DMS 273 (cell line): ENCODE results near the gene HSPA5.
"Not testable (repeated sequence)": the region's sequence is repeated elsewhere in the genome, so short reads cannot be mapped to it uniquely, and the experiment has no call there.

Source experiments
- DNase-seq: peaks from one replicate; lab custom pipeline; 2025; ENCODE audit not compliant: unreplicated experiment; lab: John Stamatoyannopoulos, UW

The HSPA5 gene

DNA sequence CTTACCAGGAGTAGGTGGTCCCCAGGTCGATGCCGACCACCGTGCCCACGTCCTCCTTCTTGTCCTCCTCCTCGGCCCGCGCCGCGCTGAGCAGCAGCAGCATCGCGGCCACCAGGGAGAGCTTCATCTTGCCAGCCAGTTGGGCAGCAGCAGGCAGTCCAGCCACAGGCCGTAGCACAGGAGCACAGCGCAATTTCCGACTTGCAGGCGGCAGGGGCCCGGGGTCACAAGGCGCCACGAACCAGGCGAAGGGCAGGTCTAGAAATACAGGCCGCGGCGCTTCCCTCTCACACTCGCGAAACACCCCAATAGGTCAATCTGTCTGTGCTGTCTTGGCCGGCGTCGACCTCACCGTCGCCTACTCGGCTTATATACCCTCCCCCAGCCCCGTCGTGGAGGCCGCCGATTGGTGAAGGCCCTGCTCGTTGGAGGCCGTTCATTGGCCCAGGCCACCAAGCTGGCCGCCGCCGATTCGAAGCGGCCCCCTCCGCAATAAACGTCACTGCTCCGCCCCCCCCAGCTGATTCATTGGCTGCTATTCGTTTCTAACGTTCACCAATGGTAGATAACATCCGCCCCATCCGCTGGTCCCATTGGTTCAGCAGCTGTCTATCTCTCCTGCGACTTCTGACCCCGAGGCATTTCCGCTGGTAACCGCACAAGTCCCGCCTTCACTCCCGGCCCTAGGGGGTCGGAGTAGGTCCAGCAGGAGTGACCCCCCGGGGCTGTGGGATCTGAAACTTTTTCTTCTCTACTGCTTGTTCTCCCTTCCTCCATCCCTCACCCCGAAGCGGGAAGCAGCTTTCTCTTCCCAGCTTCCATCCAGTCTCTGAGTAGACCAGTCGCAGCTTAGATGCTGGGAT, at the start of gene HSPA5:
HSPA5 (minus strand) TSS at position 344 of the 863 bp plus-strand sequence; CDS start at position 127, 217 bp downstream.
- peak; percentile 99 for DNase-seq

DNA sequence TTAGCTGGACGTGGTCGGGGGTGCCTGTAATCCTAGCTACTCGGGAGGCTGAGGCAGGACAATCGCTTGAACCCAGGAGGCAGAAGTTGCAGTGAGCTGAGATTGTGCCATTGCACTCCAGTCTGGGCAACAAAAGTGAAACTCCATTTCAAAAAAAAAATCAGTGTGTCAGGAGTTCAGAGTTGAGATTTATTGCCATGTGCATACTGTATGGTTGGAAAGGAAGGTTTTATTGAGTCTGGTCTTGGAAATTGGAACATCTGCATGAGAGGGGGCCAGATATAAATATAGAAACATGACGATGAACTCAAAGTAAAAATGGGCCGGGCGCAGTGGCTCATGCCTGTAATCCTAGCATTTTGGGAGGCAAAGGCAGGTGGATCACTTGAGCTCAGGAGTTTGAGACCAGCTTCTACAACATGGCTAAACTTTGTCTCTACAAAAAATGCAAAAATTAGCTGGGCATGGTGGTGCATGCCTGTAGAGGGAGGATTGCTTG, 45.8 kb upstream of the HSPA5 start:
- not testable (repeated sequence) for DNase-seq

DNA sequence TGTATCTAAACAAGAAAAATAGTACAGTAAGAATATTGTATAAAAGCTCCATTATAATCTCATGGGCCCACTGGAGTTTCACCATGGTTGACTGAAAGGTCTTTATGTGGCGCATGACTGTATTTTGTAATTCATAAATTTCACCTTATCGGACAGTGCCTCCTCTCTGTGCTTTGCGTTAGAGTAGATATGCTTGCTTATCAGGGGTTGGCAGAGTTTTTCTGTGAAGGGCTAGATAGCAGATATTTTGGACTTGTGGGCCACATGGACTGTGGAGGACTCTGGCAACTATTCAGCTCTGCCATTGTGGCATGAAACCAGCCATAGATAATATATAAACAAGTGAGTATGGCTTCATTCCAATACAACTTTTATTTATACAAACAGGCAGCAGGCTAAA, 43.7 kb upstream of the HSPA5 start:
- peak; percentile 21 for DNase-seq

DNA sequence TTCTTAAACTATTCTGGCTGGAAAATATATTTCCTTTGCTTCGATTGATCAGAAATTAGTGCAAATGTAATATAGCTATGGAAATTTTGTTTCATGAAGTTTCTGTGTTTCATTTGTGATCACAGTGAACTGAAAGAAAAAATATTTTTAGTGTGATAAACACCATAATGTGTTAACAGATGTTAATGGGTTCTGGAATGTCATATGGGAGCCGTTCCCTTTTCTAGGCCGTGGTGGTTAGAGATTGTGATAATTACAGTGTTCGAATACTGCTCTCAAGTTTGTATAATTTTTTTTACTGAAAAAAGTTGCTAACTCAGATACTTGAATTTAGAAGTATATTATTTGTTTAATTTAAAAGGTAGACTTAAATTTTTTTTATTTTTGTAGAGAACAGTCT, 39.8 kb upstream of the HSPA5 start:
- DNase-seq = peak; percentile 79

DNA sequence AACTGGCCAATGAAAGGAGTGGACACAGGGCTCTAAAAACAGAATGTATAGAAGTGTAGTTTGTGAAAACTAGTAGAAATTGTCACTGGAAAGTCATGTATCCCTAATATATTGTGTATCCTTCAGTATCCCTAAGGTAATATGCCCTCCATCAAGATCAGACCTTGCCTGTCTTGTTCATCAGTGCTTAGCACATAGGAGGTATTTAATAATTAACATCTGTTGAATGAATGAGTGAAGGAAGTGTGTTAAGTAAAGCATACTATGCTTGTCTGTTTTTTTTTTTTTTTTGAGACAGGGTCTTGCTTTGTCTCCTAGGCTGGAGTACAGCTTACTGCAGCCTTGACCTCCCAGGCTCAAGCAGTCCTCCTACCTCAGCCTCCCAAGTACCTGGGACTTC, 36.3 kb upstream of the HSPA5 start:
- no peak for DNase-seq

DNA sequence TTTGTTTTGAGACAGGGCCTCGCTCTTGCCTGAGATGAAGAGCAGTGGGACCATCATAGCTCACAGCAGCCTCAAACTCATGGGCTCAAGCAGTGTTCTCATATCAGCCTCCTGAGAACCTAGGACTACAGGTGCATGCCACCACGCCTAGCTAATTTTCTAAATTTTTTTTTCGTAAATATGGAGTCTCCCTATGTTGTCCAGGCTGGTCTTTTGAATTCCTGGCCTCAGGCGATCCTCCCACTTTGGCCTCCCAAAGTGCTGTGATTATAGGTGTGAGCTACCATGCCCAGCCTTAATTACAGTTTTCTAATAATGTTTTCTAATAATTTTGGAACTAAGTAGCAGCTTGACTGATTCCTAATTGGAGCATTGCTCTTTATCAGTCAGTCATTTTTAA, 35.6 kb upstream of the HSPA5 start:
- no peak for DNase-seq

DNA sequence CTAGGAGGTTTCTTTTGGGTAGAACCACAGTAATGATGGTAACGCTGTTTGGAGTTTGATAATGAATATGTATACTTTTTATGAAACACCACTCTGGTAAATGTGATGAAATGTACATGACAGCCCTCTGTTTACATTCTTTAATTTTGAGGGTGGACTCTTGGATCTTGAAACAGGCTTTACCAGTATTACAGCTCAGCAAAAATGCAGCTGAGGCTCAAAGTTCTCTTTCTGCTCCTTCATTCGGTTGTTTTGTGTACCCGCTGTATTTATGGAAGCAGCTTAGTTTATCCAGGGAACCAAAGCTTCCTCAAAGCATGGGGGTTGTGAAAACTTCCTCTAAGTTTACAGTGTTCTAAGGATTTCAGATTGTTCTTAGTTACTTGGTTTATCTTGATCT, 31.6 kb upstream of the HSPA5 start:
- no peak for DNase-seq

DNA sequence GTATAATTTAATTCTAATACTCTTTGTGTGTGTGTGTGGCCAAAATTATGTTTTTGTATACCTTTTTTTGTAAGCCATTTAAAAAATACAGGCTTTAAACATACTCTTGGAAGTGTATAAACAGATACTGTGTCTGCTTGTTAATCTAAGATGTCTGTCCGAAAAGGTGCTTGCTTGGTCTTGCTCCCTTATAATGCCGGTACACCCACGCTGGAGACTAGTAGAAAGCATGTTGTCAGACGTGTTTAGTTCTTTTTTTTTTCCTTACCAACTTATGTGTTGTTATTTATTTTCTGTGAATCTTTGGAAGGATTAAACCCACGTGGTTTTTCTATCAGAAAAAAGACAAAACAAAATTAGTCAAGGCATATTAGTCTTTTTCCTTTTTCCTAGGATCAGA, 29.9 kb upstream of the HSPA5 start:
- DNase-seq = no peak

DNA sequence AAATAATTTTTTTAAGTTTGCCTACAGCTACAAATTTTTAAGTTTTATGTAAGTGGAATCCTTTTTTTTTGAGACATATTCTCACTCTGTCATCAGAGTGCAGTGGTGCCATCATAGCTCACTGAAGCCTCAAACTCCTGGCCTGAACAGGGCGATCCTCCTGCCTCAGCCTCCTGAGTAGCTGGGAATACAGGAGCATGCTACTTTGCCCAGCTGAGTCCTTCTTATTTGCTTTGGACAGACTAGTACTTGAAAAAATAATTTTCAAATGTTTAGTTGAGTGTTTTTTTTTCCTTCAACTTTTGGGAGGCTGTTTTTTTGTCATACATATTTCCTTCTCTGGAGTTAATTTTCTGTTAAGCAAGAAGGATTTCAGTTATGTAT, 27.9 kb upstream of the HSPA5 start:
- no peak for DNase-seq

DNA sequence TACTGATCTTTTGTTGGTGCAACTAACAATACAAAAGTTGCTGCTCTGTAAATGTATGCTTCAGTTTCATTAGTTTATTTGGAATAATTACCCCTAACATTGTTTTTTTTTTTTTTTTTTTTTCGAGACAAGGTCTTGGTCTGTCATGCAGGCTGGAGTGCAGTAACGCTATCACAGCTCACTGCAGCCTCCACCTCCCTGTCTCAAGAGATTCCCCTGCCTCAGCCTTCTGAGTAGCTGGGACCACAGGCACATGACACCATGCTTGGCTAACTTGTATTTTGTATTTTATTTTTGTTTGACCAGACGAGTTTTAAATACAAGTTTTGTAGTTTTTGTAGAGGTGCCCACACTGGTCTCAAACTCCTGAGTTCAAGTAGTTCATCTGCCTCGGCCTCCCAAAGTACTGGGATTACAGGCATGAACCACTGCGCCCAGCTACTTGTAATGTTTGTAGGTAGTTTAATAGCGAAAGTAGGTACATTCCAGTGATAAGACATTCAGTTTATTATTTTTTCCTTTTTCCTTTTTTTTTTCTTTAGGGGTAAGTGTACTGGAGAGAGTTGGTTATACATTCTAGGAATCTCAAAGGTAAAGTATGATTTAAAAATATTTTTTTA, 27.4 kb upstream of the HSPA5 start:
- no peak for DNase-seq

DNA sequence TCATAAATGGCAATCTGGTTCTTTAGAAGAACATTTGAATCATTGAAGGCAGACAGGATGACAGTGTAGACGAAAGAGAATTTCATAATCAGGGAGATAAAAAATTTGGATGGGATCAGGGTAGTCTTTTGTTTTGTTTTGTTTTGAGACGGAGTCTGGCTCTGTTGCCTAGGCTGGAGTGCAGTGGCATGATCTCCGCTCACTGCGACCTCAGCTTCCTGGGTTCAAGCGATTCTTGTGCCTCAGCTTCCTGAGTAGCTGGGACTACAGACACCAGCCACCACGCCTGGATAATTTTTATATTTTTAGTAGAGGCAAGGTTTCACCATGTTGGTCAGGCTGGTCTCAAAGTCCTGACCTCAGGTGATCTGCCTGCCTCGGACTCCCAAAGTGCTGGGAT, 22.9 kb upstream of the HSPA5 start:
- not testable (repeated sequence) for DNase-seq

DNA sequence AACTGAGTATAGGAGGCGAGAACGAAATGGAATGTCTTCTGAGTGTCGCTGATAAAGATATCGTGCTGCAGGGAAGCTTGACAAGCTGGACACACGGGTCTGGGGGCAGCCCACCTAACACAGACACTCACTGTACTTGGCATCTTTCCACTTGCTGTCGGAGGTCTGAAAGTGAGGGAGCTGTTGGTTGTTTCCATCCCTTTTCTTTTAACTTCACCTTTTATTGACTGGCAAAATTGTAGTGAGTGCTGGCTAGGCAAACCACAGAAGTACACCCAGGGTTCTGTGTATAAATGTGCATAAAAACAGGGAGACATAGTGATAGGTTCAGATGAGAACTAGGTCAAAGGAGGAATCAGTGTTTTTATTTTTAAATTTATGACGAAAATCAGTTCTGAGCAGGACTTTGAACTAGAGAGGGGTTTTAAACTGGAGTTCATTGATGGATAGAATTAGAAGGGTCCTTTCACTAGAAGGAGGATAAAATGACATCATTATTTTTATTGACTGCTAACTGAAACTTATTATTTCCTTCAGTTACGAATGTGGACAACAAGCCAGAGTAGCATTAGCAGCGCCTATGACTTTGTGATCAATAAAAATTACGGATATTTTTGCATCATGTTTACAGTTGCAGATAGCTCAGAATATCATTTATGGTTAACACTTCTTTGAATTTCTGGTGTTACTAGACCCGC, 21.3 kb upstream of the HSPA5 start:
- peak; percentile 76 for DNase-seq

DNA sequence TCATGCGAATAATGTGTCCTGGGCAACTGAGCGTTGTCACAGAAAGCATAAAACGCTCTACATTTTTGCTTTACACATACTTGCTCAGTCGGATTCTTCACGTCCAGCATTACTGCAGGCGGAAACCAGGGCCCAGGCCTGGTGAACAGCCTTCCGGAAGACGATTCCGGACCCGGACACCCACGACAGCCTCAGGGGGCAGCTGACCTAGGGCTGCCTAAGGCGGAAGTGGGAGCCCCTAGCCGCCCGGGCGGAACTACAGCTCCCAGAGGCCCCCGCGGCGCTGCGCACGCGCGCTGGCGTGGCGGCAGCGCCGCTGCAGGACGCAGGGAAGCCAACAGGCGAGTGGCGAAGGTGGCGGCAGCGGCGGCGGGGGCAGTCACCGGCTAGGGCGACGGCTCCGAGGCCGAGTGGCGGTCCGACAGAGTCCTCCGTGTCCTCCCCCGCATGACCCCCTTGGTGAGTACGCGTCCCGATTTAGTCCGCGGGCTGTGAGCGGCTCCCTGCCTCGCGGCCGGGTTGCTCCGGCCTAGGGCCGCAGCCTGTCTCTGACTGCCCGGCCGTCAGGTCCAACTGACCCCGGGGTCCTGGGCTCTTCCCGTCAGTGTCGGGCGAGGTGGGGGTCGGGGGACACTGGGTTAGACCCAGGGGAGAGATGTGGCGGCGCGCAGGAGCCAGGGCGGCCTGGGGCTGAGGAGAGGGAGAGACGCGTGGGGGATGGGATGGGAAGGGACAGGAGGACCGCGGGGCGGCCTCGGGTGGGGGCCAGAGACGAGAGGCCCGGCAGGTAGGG, 20.6 kb upstream of the HSPA5 start, which contains the start of gene GAPVD1:
GAPVD1 (plus strand) TSS at position 326 of the 793 bp plus-strand sequence. CDS start 37,096 bp downstream, outside the sequence.
- peak; percentile 96 for DNase-seq

DNA sequence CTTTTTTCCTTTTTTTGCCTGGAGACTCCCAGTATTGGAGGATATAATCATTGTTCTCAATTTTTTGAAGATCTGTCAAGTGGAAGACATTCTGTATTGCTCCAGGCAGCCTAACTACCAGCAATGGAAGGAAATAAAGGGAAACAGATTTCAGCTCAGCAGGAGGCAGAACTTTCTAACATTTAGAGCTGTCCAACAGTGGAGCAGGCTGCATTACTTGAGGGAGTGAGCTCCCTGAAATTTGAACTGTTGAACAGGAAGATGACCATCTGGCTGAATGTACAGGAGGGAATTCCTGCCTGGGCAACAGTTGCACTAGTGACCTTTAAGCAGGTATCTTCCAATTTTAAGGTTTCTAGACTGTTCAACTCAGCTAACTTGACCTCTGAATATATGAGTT, 19.4 kb upstream of the HSPA5 start:
- DNase-seq = peak; percentile 94

DNA sequence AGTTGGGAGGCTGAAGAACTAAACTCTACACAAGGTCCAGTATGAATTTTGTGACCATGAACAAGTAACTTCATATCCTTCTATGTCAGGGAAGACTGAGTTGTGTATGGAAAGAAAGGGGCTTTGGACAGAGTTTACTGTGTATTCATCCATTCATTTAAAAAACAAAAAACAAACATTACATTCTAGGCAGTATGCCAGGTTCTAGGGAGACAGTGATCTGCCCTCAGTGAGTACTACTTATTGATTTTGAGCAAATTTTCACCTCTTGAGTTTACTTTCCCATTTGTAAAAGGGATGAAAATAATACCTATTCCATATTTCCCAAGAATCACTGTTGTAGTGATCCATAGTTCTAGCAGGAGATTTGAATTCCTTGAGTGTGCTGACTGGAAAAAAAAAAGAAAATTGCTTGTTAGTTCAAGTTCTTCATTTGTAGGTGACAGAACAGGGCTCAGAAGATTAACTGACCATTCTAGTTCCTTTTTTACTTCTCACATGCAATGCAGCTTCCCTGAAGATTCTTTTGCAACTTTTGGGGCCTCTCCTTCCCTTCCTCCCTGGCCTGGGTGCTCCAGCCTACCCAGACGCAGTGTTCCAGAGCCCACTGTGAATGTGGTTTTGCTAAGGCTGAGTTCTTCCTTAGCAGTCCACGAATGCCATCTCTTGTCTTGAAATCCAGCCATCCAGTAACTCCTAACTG, 17.8 kb upstream of the HSPA5 start:
- DNase-seq = no peak

DNA sequence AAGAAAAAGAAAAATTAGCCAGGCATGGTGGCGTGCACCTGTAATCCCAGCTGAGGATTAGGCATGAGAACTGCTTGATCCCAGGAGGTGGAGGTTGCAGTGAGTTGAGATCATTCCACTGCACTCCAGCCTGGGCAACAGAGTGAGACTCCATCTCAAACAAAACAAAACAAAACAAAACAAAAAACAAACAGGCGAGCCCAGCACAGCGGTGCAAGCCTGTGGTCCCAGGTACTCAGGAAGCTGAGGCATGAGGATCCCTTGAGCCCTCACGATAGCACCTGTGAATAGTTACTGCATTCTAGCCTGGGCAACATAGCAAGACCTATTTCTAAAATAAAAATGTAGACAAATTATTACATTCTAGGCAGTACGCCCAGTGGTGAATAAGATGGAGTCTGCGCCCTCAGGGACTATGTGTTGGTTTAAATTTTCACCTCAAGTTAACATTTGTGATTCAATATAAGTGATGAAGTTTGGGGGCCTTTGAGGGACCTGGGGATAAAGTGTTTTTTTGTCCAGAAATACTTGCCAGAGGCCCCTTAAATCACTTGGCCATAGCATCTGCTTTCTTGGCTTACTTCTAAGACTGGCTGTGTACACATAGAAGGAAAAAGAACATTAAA, 17.1 kb upstream of the HSPA5 start:
- DNase-seq = no peak

DNA sequence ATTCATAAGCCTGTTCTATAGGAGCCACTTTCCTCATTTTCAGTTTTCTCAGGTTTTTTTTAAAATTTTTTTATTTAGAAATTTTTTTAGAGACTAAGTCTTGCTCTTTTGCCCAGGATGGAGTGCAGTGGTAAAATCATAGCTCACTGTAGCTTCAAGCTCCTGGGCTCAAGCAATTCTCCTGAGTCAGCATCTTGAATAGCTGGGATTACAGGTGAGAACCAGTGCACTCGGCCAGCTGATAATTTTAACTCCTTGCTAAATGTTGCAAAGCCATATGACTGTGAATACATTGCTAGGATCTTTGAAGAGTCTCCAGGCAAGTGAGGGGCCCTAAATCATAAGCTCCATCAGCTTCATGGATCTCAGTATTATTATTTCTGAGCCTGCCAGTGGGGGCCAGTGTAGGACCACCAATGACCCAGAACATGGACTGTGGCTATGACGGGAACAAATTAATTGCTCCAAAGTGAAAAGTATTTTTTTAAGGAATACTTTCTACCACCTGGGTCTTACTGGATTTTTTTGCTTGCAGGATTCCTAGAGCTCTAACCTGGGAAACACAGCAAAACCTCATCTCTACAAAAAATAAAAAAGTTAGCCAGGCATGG, 14.7 kb upstream of the HSPA5 start:
- DNase-seq = peak; percentile 70

DNA sequence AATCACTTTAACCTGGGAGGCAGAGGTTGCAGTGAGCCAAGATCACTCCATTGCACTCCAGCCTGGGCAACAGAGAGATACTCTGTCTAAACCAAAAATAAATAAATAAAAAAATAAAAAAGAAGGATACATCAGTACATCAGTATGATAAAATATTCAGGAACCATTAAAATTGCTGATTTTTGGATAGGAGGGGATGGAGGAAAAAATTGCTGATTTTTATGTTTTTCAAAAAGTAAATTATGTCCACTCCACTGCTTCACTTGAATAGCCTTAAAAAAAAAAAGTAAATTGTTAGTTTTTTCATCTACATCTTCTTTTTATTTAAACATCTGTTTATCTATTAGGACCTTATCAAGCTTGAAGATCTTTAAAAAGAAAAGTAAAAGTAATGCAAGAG, 13.1 kb upstream of the HSPA5 start:
- DNase-seq = no peak

DNA sequence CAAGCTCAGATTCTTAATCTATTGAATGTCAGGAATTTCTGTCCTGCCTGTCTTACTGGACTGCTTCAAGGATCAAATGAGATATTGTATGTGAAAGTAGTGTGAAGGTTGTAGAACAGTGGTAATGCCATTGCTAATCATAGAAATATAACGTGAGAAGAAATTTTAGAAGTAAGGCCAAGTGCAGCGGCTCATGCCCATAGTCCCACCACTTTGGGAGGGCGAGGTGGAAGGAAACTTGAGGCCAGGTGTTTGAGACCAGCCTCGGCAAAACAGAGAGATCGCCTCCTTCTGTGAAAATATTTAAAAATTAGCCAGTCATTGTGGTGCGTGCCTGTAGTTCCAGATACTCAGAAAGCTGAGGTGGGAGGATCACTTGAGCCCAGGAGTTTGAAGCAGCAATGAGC, 5.1 kb upstream of the HSPA5 start:
- DNase-seq = no peak
